ENCODE data around the gene ENTHD1.
"Not testable (repeated sequence)": the region's sequence is repeated elsewhere in the genome, so short reads cannot be mapped to it uniquely, and the experiment has no call there.

Gene ENTHD1

DNA sequence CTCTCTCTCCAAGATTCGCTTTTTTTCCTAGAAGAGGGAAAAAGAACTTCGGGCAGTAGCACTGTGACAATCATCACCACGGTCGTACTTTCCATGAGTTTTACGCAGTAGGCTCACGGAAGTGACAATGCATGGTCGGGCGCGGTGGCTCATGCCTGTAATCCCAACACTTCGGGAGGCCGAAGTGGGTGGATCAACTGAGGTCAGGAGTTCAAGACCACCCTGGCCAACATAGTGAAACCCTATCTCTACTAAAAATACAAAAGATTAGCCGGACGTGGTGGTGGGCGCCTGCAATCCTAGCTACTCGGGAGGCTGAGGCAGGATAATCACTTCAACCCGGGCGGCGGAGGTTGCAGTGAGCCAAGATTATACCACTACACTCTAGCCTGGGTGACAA is 30.7 kb upstream of the ENTHD1 start:
- DNase-seq (ENCODE audit: low read depth, low spot score) = no peak

GRCh38 chr22:39923696-39924095 is 30.1 kb upstream of the ENTHD1 start:
- no peak for DNase-seq (ENCODE audit: low read depth, low spot score)

GRCh38 chr22:39920134-39920743 is 26.7 kb upstream of the ENTHD1 start:
- DNase-seq (ENCODE audit: low read depth, low spot score) = peak; percentile 32

DNA sequence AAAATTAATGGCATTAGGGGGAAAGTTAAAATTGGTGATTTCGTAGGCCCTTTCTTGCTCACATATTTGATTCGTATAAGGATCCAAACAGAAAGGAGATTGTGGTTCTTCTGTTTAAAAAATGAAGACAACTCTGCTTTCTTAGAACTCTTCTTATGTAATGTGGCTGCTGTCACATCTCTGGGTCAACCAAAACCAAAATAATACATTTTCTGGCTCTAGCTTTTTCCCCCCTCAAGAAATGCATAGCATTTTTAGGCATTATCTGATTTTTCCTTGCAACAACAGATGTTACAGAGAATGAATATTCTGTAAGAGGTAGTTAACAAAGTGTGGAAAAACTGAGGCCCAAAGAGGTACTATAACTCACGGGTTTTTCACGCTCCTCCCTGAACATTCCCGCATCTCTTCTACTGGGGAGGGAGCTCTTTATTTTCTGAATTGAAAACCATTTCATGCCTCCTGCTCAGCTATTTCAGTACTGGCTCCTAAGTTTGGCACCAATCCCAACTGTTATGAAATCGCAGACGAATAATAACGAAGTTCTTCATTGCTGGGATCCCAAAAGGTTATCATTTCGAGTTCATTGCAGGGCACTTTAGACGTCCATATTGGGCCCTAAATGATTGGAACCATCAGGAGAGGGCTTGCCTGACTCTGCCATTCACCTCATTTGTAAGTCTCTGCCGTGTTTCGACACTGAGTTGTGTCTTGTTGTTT is 24.4 kb upstream of the ENTHD1 start:
- no peak for DNase-seq (ENCODE audit: low read depth, low spot score)

DNA sequence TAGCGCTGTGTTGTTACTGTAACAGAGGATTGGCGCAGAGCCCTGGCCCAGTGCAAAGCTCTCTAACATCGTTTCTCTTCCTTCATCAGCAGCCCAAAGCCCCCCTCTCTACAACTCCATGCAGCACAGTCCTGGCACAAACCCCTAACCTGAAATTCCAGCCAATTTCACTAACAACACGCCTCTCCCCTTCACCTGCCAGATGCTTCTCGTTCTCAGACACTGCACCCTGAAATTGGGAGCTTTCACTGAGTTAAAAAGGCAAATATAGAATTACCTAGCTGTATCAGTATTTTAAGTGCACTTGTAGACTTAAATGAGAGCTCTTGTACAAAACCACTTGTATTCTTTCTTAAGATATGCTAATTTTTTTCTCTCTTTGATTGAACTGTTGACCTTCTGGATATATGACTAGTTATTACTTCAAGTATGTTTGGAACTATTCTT is 23.7 kb upstream of the ENTHD1 start:
- no peak for DNase-seq (ENCODE audit: low read depth, low spot score)

DNA sequence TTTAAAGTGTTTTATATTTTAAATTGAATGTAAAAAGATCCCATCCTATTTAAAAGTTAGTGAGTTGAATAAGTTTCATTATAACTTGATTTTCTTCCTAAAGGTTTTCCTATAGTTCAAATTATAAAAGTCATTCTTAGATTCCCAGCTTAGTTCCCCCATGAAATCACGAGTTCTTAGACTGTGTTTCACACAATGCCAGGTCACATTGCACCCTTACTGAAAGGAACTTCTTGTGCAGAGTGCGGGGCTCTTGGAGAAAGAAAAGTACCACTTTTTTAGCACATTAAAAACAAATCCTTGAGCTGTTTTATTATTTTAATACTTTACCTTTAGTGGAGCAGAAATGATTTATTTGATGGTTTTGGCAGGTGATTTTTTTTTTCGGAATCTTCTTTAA is 22.9 kb upstream of the ENTHD1 start:
- no peak for DNase-seq (ENCODE audit: low read depth, low spot score)

GRCh38 chr22:39915295-39915726 is 21.8 kb upstream of the ENTHD1 start:
- no peak for DNase-seq (ENCODE audit: low read depth, low spot score)

DNA sequence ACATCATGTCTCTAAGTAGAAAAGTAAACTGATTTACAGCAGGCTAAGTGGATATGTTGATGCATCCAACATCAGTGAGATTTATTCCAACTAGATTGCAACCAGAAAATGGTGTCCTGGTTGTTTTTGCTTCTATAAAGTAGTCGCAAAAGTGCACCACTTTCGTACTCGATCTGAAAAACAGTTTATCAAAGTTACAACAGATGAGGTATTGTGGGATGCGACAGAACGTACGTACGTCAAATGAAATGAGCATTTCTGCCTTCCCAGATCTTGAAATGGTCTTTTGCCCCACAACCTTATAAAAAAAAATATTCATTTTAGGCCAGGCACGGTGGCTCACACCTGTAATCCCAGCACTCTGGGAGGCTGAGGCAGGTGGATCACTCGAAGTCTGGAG is 21.0 kb upstream of the ENTHD1 start:
- no peak for DNase-seq (ENCODE audit: low read depth, low spot score)

- DNase-seq (ENCODE audit: low read depth, low spot score) = no peak
These were observed 20.3 kb upstream of the ENTHD1 start for GRCh38 chr22:39913886-39914285.

GRCh38 chr22:39913321-39913720 is 19.8 kb upstream of the ENTHD1 start:
- DNase-seq (ENCODE audit: low read depth, low spot score) = no peak

GRCh38 chr22:39910876-39911613 is 17.5 kb upstream of the ENTHD1 start:
- DNase-seq (ENCODE audit: low read depth, low spot score) = no peak

DNA sequence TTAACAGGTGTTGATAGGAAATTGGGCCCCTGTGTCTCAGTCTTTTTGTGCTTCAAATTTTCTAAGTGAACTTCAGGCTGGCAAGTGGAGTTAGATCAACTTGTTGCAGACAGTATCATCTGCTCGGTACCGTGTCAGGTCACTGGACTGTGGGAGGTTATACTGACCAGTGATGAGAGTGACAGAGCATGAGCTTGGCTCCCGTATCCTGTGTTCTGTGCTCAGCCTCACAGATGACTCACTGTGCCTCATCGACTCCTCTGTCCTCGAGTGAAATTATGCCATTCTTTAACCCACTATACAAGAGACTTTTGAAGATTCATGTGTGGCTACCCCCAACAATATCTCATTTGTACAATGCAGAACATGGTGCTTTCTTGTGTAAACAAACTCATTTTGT is 15.2 kb upstream of the ENTHD1 start:
- no peak for DNase-seq (ENCODE audit: low read depth, low spot score)

GRCh38 chr22:39908136-39908535 is 14.6 kb upstream of the ENTHD1 start:
- no peak for DNase-seq (ENCODE audit: low read depth, low spot score)

DNA sequence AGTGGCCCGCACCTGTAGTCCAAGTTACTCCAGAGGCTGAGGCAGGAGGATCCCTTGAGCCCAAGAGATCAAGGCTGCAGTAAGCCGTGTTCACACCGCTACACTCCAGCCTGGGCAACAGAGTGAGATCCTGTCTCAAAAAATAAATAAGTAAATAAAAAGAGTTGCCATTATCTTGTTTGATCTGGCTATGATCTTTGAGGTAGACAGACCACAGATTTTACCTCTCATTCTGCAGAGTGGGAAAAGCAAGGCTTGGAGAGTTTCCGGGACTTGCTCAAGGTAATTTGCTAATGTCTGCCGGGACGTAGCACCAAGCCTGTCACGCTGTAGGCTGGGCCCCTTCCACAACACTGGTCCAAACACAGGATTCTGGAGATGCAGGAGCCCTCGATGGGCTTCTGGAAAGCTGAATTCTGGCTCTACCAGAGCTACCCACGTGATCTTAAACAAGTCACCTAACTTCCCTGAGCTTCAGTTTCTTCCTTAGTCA is 14.1 kb upstream of the ENTHD1 start:
- no peak for DNase-seq (ENCODE audit: low read depth, low spot score)

DNA sequence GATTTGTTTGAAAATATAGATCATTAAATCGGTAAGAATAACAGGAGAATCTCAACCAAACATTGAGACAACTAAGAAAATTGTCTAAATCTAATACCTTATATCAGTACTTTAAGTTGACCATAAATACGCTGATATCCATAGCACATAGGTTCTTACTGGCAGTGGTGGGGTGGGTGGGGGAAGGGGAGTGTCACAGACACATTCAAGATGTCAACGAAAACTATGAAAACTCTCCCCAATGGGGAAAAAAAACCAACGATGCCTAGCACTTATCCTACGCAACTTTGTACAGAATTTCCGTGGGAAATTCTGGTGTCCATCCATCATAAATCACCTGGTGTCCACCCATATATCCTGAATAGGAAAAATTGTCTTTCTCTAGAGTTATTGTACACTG is 13.5 kb upstream of the ENTHD1 start:
- no peak for DNase-seq (ENCODE audit: low read depth, low spot score)

- DNase-seq (ENCODE audit: low read depth, low spot score) = no peak
These were observed 12.6 kb upstream of the ENTHD1 start for GRCh38 chr22:39906207-39906606.

- DNase-seq (ENCODE audit: low read depth, low spot score) = no peak
These were observed 12.1 kb upstream of the ENTHD1 start for GRCh38 chr22:39905687-39906086.

GRCh38 chr22:39904862-39905261 is 11.3 kb upstream of the ENTHD1 start:
- no peak for DNase-seq (ENCODE audit: low read depth, low spot score)

GRCh38 chr22:39904024-39904423 is 10.5 kb upstream of the ENTHD1 start:
- not testable (repeated sequence) for DNase-seq (ENCODE audit: low read depth, low spot score)

DNA sequence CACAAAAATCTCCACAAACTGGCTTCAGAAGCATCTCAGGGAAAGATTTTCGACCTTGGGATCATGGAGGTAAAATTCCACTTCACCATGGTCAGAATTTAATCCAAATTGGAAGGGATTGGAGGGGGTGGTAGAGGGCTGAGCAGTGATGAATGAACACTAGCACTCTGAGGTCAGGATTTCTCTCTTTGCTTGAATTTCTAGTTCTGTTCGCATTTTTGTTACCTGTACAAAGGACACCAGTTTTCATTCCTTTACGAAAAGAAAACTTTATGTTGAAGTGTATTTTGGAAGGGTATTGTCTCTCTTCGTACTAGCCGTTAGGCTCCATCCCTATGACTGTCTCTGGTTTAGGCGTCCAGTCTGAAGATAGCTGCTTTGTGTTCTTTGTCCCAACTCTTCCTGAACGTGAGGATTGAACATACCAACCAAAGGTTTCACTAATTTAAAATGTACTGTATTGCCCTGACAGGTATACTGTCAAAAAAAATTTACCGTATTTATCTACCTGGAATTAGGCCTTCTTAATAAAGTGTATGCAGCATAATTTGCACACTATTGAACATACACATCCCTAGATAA is 8.1 kb upstream of the ENTHD1 start:
- DNase-seq (ENCODE audit: low read depth, low spot score) = no peak

GRCh38 chr22:39900306-39901227 is 7.0 kb upstream of the ENTHD1 start, which contains the start of gene GRAP2:
Gene GRAP2 (plus strand): TSS chr22:39901084. CDS start chr22:39947107, 46,023 bp downstream.
- no peak for DNase-seq (ENCODE audit: low read depth, low spot score)

All from activated naive CD8-positive, alpha-beta T cell treated with anti-CD3 and anti-CD28 coated beads, Interleukin-2, amount 50 U/mL, for 16 hours (primary cell).